HepG2 (cell line): ENCODE data around the gene C2orf78. TPM values are rescaled to one million over a fixed set of nuclear protein-coding genes. Genes with fewer than 3 reads are reported as not detected.
A peak's percentile ranks its signal among the peaks of the same experiment; 100 is the strongest.

ENCODE experiments used
- ATAC-seq: fragments of 200-7000 bp; cut with Tn5 transposase; 3 replicates; pipeline ENCODE4 v1.9.1; 2020; ENCODE audit warnings: mild to moderate bottlenecking, moderate library complexity
- BruUV-seq: library from RNA; stranded (reverse); fragments of 400-500 nt; replicated peaks from 2 replicates; lab custom pipeline; 2021; lab: Mats Ljungman, UMichigan
- CTCF ChIA-PET: fragments of 300-600 bp; formaldehyde crosslinking; extraction: SDS; loops from one replicate; lab custom pipeline; 2021; ENCODE audit warnings: low total read pairs, inconsistent platforms, low intra/inter-chr PET ratio; lab: Yijun Ruan, JAX
- POLR2A ChIA-PET: fragments of 350-600 bp; sonication (Branson Sonifier 250); formaldehyde crosslinking; loops from one replicate; lab custom pipeline; 2020; ENCODE audit warnings: antibody characterized with exemption, inconsistent platforms; lab: Yijun Ruan, JAX
- DNase-seq: peaks from one replicate; pipeline ENCODE4 v3.0.0-alpha.2; 2015; ENCODE audit warnings: low spot score
- FAIRE-seq: peaks from 3 replicates; lab custom pipeline; 2011; peaks lifted over from hg19 to GRCh38; lab: Jason Lieb, UNC
- H2AFZ ChIP-seq: one replicate; pipeline ENCODE4 v1.6.1; 2011; ENCODE audit warnings: low read length, inconsistent platforms
- H3K27ac ChIP-seq: fragments of 300-600 bp; 3 replicates; pipeline ENCODE4 v1.8.0; 2011; ENCODE audit warnings: mixed run types, mild to moderate bottlenecking, mixed read lengths, low read length, inconsistent platforms; ENCODE audit not compliant: insufficient read depth; ENCODE audit errors: extremely low read length
- H3K27me3 ChIP-seq, 2 experiments: fragments of 200-600 bp in 1 of 2; 2 replicates in 1 of 2; 3 replicates in 1 of 2; pipeline versions ENCODE4 v1.6.0 to v1.8.0; 2011; ENCODE audit warnings: low read length in 2 of 2, mild to moderate bottlenecking in 2 of 2, moderate library complexity in 2 of 2, inconsistent platforms in 1 of 2; ENCODE audit not compliant: insufficient read depth in 2 of 2, control insufficient read depth in 1 of 2
- H3K36me3 ChIP-seq, 2 experiments: fragments of 200-600 bp in 1 of 2; replicated peaks in 1 of 2; 2 replicates in 1 of 2; 3 replicates in 1 of 2; pipeline versions ENCODE4 v1.5.1 to v1.8.0; 2011; ENCODE audit warnings: low read length in 2 of 2, inconsistent platforms in 1 of 2; ENCODE audit not compliant: insufficient read depth in 2 of 2, control insufficient read depth in 1 of 2
- H3K4me1 ChIP-seq: 2 replicates; pipeline ENCODE4 v1.5.1; 2012; ENCODE audit warnings: low read length, inconsistent platforms; ENCODE audit not compliant: insufficient read depth
- H3K4me2 ChIP-seq: 2 replicates; pipeline ENCODE4 v1.6.0; 2011; ENCODE audit warnings: low read depth, low read length, inconsistent platforms
- H3K4me3 ChIP-seq, 3 experiments: fragments of 200-600 bp in 1 of 3; sonication (generic), shearing (Covaris generic) in 1 of 3; replicated peaks in 1 of 3; 2 replicates each; pipeline ENCODE4 v1.5.1; 2011 to 2016; ENCODE audit warnings: low read length in 3 of 3, inconsistent platforms in 2 of 3, low read depth in 2 of 3, mild to moderate bottlenecking in 2 of 3, control low read depth in 1 of 3, mixed read lengths in 1 of 3; ENCODE audit not compliant: insufficient read depth in 1 of 3
- H3K79me2 ChIP-seq: one replicate; pipeline ENCODE4 v1.6.1; 2011; ENCODE audit warnings: low read length, inconsistent platforms; ENCODE audit not compliant: insufficient read depth
- H3K9ac ChIP-seq: 2 replicates; pipeline ENCODE4 v1.6.0; 2011; ENCODE audit warnings: mild to moderate bottlenecking, low read depth, low read length, inconsistent platforms; ENCODE audit not compliant: insufficient read depth
- H3K9me3 ChIP-seq: 2 replicates; pipeline ENCODE4 v1.5.1; 2012; ENCODE audit warnings: mild to moderate bottlenecking, low read length
- H4K20me1 ChIP-seq: 2 replicates; pipeline ENCODE4 v1.6.0; 2011; ENCODE audit warnings: inconsistent platforms, mild to moderate bottlenecking, low read length, moderate library complexity; ENCODE audit not compliant: insufficient read depth
- GATAD1 ChIP-seq: IDR thresholded peaks from 2 replicates; pipeline ENCODE4 v1.6.1; 2016; ENCODE audit warnings: missing genetic modification reagents, missing compliant biosample characterization
- HOXA3 ChIP-seq: sonication (generic); formaldehyde crosslinking; IDR thresholded peaks from 2 replicates; pipeline ENCODE4 v1.5.0; 2020; ENCODE audit warnings: missing genetic modification reagents
- RBM22 ChIP-seq: fragments of 200-400 bp; formaldehyde crosslinking; optimal IDR thresholded peaks from 2 replicates; pipeline ENCODE3; 2017; ENCODE audit warnings: mild to moderate bottlenecking, low read length, moderate library complexity
- STAG1 ChIP-seq: sonication (generic); formaldehyde crosslinking; IDR thresholded peaks from 2 replicates; pipeline ENCODE4 v1.4.0; 2020; ENCODE audit warnings: missing genetic modification reagents
- SYNCRIP ChIP-seq: fragments of 200-400 bp; formaldehyde crosslinking; IDR thresholded peaks from 2 replicates; pipeline ENCODE4 v1.6.1; 2018; ENCODE audit warnings: mild to moderate bottlenecking, low read depth, low read length; ENCODE audit not compliant: insufficient read depth
- ZBTB26 ChIP-seq: IDR thresholded peaks from 2 replicates; pipeline ENCODE4 v1.6.1; 2016; ENCODE audit warnings: missing compliant biosample characterization, missing genetic modification reagents, borderline replicate concordance
- ZFP36L1 ChIP-seq: sonication (generic); formaldehyde crosslinking; IDR thresholded peaks from 2 replicates; pipeline ENCODE4 v1.8.0; 2022; ENCODE audit warnings: mild to moderate bottlenecking, missing genetic modification reagents, moderate library complexity
- ZHX1 ChIP-seq: sonication (generic); formaldehyde crosslinking; IDR thresholded peaks from 2 replicates; pipeline ENCODE4 v1.8.1; 2022; ENCODE audit warnings: low read depth, mild to moderate bottlenecking, missing genetic modification reagents
- ZSCAN22 ChIP-seq: sonication (generic); formaldehyde crosslinking; IDR thresholded peaks from 2 replicates; pipeline ENCODE4 v1.4.0; 2020; ENCODE audit warnings: mild to moderate bottlenecking, missing genetic modification reagents
- WGBS: methylation state at CpG from one replicate; pipeline ENCODE4 v1.1.6; 2017; ENCODE audit warnings: low lambda C conversion rate; 5-methylcytosine and 5-hydroxymethylcytosine counted together
- in situ Hi-C: cut with HindIII; loops from 2 replicates; pipeline ENCODE4 v1.10.0; 2017; ENCODE audit warnings: low pct_unique_long_range_greater_than_20kb; ENCODE audit not compliant: extremely low pct_ligation_motif_present
- intact Hi-C: fragments of 100-400 bp; cut with micrococcal nuclease; formaldehyde crosslinking; loops from one replicate; pipeline ENCODE4 v1.10.0; 2022; ENCODE audit not compliant: unreplicated experiment
- polyA plus RNA-seq, 8 experiments: library from polyadenylated mRNA; depleted of rRNA in 3 of 8; stranded (reverse) in 7 of 8; unstranded in 1 of 8; fragments of >200 nt; fragmentation: Illumina TruSeq in 4 of 8; extraction: Trizol in 4 of 8; gene quantifications; 2 replicates each; pipeline versions ENCODE4 v1.2.1 to v1.2.3, GENCODE V29; 2011 to 2016; ENCODE audit warnings: low read depth in 4 of 8, missing spikeins in 1 of 8, mixed read lengths in 1 of 8; ENCODE audit not compliant: insufficient read depth in 1 of 8
- total RNA-seq, 5 experiments: library from RNA; depleted of rRNA; stranded (reverse); fragments of >200 nt; fragmentation: Illumina TruSeq; extraction: Trizol; gene quantifications; 2 replicates each; pipeline ENCODE4 v1.2.3, GENCODE V29; 2016; ENCODE audit warnings: low read depth in 1 of 5

C2orf78 gene
- total and polyA plus RNA-seq, 2 of the 13 experiments (the other 11 are each of a cell fraction or from before 2014, with no cell fraction given), result not detected

- FAIRE-seq (no peak), ATAC-seq (no peak), DNase-seq (no peak)
- ChIA-PET CTCF (no interaction called here), POLR2A (no interaction called here)
- no peak overlapping the region for H3K27ac ChIP-seq
- H3K4me3 ChIP-seq, result no peak overlapping the region
- H3K79me2 ChIP-seq, result no peaks in the 10 kb centered on the region
- no peaks in the 10 kb centered on the region for H3K9me3 ChIP-seq
- H4K20me1 ChIP-seq, result no peaks in the 10 kb centered on the region
- WGBS, result 95% methylated on average over 2 of the region's 2 CpGs
- no peak overlapping the region for H2AFZ ChIP-seq
- peaks cover 32 to 80% of the 10 kb centered on the region in 2 experiments for H3K36me3 ChIP-seq
- no peaks in the 10 kb centered on the region for H3K27me3 ChIP-seq
- intact Hi-C loops, result no loop called here
- in situ Hi-C loops, result no loop called here
- no peaks in the 10 kb centered on the region for H3K4me1 ChIP-seq
- H3K4me2 ChIP-seq, result no peak overlapping the region
- BruUV-seq, result no TSS peak
- TF ChIP-seq RBM22 (peak; percentile 16), SYNCRIP (no peak)
- no peak overlapping the region for H3K9ac ChIP-seq
These were observed 66.0 kb downstream of the C2orf78 start for GRCh38 chr2:73850009-73850408.

GRCh38 chr2:73851274-73851673, 67.3 kb downstream of the C2orf78 start:
- no peak overlapping the region for H3K9ac ChIP-seq
- H3K79me2 ChIP-seq, result no peaks in the 10 kb centered on the region
- H3K4me2 ChIP-seq, result no peak overlapping the region
- no peak for FAIRE-seq
- H3K36me3 ChIP-seq, result peaks cover 32 to 79% of the 10 kb centered on the region in 2 experiments
- ATAC-seq, result peak; percentile 60
- no peaks in the 10 kb centered on the region for H3K4me1 ChIP-seq
- intact Hi-C loops, result no loop called here
- POLR2A ChIA-PET, result no interaction called here
- H3K9me3 ChIP-seq, result no peaks in the 10 kb centered on the region
- in situ Hi-C loops, result no loop called here
- no peak overlapping the region for H3K27ac ChIP-seq
- 92% methylated on average over 3 of the region's 3 CpGs for WGBS
- no peak for TF ChIP-seq ZFP36L1 (CRISPR knock-in tag)
- no peak for TF ChIP-seq ZHX1 (CRISPR knock-in tag)
- TF ChIP-seq STAG1 (CRISPR knock-in tag), result peak; percentile 23; the same call in 1 of the 2 replicates
- no peak for TF ChIP-seq ZSCAN22 (CRISPR knock-in tag)
- no peak for TF ChIP-seq HOXA3
- TF ChIP-seq GATAD1, result no peak
- no peak for TF ChIP-seq ZBTB26 (CRISPR knock-in tag)
- no TSS peak for BruUV-seq
- no peak overlapping the region for H2AFZ ChIP-seq
- H4K20me1 ChIP-seq, result no peaks in the 10 kb centered on the region
- H3K27me3 ChIP-seq, result no peaks in the 10 kb centered on the region
- H3K4me3 ChIP-seq, result no peak overlapping the region
- CTCF ChIA-PET, result no interaction called here
- DNase-seq, result no peak
